ENCODE data around the gene GSTK1. TPM values are rescaled to one million over a fixed set of nuclear protein-coding genes. Genes with fewer than 3 reads are reported as not detected.

Gene GSTK1
- polyA plus RNA-seq, 1 donor (not counting 4 experiments of a cell fraction or from before 2014, with no cell fraction given), result 133 TPM

DNA sequence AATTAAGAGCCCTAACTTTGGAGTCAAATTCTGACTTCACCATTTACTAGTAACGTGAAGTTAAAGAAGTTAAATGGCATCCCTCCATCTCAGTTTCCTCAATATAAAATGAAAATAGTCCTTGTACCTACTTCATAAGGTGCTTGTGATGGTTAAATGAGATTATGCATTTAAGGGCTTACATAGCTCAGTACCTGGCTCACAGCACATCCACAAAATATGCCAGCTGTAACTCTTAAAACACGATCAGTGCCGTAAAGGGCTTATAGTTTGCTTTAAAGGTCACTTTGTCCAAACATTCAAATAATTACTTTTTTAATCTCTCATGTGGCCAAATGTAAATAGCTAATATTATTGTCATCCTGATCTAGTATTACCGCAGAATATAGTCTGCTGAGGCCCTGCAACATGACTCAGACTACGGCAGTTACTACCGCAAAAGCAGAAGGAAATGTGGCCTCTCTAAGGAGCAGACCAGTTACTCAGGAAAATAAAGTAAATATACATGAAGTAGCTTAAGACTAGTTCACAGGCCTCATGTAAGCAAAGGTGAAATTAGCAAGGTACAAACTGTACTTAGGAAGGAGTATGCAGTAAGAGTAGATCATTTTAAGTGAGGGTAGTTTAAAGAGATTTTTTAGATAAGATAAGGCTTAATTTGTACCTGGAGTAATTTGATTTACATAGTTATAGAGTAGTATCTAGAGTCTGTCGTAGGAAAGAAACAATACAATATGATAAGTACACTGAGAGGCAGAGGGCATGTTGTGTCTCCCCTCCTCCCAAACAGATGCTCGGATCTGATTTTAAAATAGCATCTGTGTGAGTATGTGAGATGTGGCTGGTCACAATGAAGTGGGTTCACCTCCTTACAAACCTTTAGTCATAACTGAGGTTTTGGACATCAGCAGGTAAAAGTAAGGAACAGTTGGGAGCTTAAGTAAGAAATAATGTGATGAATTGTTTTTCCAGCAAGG is 38.0 kb downstream of the GSTK1 start:
- Histone ChIP-seq H3K27me3 (ENCODE audit: control insufficient read depth, extremely low read depth, insufficient read depth, low read length) (no peaks in the 10 kb centered on the region), H3K4me1 (ENCODE audit: control insufficient read depth, extremely low read depth, insufficient read depth, low read length) (peaks cover 7% of the 10 kb centered on the region), H3K36me3 (ENCODE audit: control insufficient read depth in 2 of 2, extremely low read depth in 1 of 2, insufficient read depth in 2 of 2, low read length in 2 of 2) (peaks cover 32 to 50% of the 10 kb centered on the region in 2 experiments), H3K9me3 (ENCODE audit: control insufficient read depth, low read depth, low read length) (no peaks in the 10 kb centered on the region), H3K9ac (ENCODE audit: control insufficient read depth, extremely low read depth, insufficient read depth, low read length) (no peak overlapping the region), H3K27ac (ENCODE audit: control insufficient read depth, insufficient read depth, low read length) (no peak overlapping the region), H3K79me2 (ENCODE audit: control insufficient read depth, insufficient read depth, low read length) (no peaks in the 10 kb centered on the region), H3K4me3 (ENCODE audit: control insufficient read depth in 2 of 3, extremely low read depth in 1 of 3, insufficient read depth in 2 of 3, low read depth in 1 of 3, low read length in 3 of 3) (no peak overlapping the region), H2AFZ (ENCODE audit: control insufficient read depth, low read length) (no peak overlapping the region), H3K9me1 (ENCODE audit: control insufficient read depth, extremely low read depth, insufficient read depth, low read length) (no peaks in the 10 kb centered on the region), H4K20me1 (ENCODE audit: control insufficient read depth, extremely low read depth, insufficient read depth, low read length) (no peaks in the 10 kb centered on the region), H3K4me2 (ENCODE audit: control insufficient read depth, extremely low read depth, insufficient read depth, low read depth, low read length) (no peak overlapping the region)
- dilution Hi-C loops (cut with MboI; ENCODE audit: extremely low pct_ligation_motif_present, low sequenced_read_pairs), result no loop called here
- FAIRE-seq (no peak), DNase-seq (ENCODE audit: low read depth, low spot score) (no peak)
- no peak for TF ChIP-seq CTCF (optimal IDR thresholded peaks at IDR 0.05 in 1 of 3, IDR thresholded peaks at IDR 0.05 in 1 of 3, conservative IDR thresholded peaks at IDR 0.05 in 1 of 3; ENCODE audit: extremely low read depth in 1 of 3, insufficient read depth in 2 of 3, low read length in 3 of 3)
- no peak for TF ChIP-seq EZH2 (IDR thresholded peaks at IDR 0.05; ENCODE audit: low read length)

DNA sequence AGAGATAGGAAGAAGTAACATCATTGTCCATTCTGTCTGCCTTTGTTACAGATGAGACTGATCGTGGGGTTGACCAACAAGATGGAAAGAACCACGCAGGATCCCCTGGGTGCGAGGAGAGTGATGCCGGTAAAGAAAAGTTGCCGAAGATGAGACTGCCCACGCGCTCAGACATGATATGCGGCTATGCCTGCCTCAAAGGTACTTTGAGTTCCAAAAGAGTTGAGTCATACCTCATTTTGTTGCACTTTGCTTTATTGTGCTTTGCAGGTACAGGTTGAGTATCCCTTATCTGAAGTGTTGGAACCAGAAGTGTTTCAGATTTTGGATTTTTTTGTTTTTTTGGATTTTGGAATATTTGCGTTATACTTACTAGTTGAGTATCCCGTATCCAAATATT is 40.5 kb downstream of the GSTK1 start:
- Histone ChIP-seq H3K36me3 (ENCODE audit: control insufficient read depth in 2 of 2, extremely low read depth in 1 of 2, insufficient read depth in 2 of 2, low read length in 2 of 2) (peaks cover 28 to 47% of the 10 kb centered on the region in 2 experiments), H3K9me1 (ENCODE audit: control insufficient read depth, extremely low read depth, insufficient read depth, low read length) (no peaks in the 10 kb centered on the region), H4K20me1 (ENCODE audit: control insufficient read depth, extremely low read depth, insufficient read depth, low read length) (no peaks in the 10 kb centered on the region), H3K4me1 (ENCODE audit: control insufficient read depth, extremely low read depth, insufficient read depth, low read length) (peaks cover 7% of the 10 kb centered on the region), H3K9me3 (ENCODE audit: control insufficient read depth, low read depth, low read length) (no peaks in the 10 kb centered on the region), H2AFZ (ENCODE audit: control insufficient read depth, low read length) (no peak overlapping the region), H3K4me2 (ENCODE audit: control insufficient read depth, extremely low read depth, insufficient read depth, low read depth, low read length) (peak overlapping the region; percentile 35), H3K27me3 (ENCODE audit: control insufficient read depth, extremely low read depth, insufficient read depth, low read length) (no peaks in the 10 kb centered on the region), H3K79me2 (ENCODE audit: control insufficient read depth, insufficient read depth, low read length) (no peaks in the 10 kb centered on the region), H3K9ac (ENCODE audit: control insufficient read depth, extremely low read depth, insufficient read depth, low read length) (no peak overlapping the region), H3K27ac (ENCODE audit: control insufficient read depth, insufficient read depth, low read length) (no peak overlapping the region), H3K4me3 (ENCODE audit: control insufficient read depth in 2 of 3, extremely low read depth in 1 of 3, insufficient read depth in 2 of 3, low read depth in 1 of 3, low read length in 3 of 3) (no peak overlapping the region)
- no peak for TF ChIP-seq CTCF (optimal IDR thresholded peaks at IDR 0.05 in 1 of 3, IDR thresholded peaks at IDR 0.05 in 1 of 3, conservative IDR thresholded peaks at IDR 0.05 in 1 of 3; ENCODE audit: extremely low read depth in 1 of 3, insufficient read depth in 2 of 3, low read length in 3 of 3)
- TF ChIP-seq EZH2 (IDR thresholded peaks at IDR 0.05; ENCODE audit: low read length), result no peak
- DNase-seq (ENCODE audit: low read depth, low spot score), result no peak
- peak; percentile 68 for FAIRE-seq
- dilution Hi-C loops (cut with MboI; ENCODE audit: extremely low pct_ligation_motif_present, low sequenced_read_pairs), result no loop called here
